ENCODE measurements around the gene MEOX1.
"Not testable (repeated sequence)": the region's sequence is repeated elsewhere in the genome, so short reads cannot be mapped to it uniquely, and the experiment has no call there.

Gene MEOX1

DNA sequence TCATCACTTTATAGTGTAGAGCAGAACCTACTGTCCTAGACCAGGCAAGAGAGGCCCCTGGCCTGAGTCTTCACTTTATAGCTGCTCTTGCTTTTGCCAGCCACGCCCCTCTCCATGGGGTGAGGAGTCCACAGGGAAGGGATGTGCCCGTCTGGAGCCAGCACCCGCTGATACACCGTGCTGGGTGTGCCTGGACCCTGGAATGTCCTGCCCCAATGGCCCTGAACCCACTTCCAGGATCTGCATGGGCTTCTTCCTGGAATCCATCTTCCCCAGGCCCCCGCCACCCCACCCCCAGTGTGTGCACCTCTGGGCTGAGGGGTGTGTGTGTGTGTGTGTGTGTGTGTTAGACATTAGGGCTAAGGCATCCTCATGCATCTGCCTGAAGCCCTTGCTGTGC is 44.9 kb downstream of the MEOX1 start:
- DNase-seq (ENCODE audit: low read depth) = no peak

DNA sequence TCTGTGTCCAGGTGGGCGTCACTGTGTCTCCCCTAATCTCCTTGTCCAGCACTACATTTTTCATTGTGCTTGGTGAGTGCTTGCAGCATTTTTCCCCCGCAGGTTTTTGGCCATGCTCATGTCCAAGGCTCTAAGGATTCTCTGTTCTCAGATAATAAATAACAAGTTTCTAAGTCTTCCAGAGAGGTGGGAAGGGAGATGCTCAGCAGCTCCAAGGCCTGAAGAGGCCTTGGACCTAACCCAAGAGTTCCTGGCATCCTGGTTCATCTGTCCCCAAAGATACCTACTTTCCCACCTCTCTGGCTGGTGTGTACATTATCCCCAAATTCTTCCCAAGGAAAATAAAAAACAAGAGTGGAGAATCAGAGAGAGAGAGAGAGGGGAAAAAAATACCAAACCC is 45.3 kb downstream of the MEOX1 start:
- no peak for DNase-seq (ENCODE audit: low read depth)

DNA sequence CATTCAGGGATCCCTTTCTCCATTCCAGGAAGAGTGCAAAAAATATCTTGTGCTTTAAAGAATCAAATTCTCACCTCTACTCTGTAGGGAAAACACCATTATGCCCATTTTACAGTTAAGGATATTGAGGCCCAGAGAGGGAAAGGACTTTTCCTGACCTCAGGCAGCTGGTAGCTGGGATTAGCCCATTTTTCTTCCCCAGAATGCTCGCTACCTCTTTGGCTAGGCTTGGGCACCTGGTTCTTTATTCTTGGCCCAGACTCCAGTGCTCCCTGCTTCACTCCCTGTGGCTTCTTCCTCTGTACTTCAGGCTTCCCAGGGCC is 45.7 kb downstream of the MEOX1 start:
- DNase-seq (ENCODE audit: low read depth) = no peak

DNA sequence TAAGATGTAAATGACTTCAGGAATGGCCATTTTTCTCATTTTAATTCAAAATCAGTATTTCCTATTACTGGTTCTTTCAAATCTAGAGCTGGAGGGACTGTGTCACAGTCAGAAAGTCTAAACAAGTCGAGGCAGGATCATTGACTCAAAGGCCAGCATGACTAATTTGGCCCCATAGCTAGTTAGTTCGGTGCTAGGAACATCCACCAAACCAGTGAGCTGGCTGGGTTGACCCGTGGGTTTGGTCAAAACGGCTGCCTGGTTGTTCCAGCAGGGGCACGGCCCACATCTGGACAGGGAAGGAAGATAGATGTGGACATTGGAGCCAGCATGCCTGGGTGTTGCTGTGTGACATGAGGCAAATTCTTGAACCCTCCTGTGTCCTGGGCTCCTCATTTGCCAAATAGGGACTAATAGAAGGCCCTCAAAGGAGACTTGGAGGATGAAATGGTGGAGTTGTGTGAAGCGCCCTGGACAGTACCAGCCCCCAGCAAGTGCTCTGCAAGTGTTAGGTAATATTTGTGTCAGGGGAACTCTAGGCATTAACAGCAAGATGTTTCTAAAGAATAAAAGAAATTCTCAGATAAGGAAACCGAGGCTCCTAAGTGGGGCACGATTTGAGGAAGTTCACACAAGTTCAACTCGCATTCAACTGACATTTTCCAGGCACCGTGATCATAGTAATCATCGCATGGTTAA is 46.2 kb downstream of the MEOX1 start:
- DNase-seq (ENCODE audit: low read depth) = no peak

DNA sequence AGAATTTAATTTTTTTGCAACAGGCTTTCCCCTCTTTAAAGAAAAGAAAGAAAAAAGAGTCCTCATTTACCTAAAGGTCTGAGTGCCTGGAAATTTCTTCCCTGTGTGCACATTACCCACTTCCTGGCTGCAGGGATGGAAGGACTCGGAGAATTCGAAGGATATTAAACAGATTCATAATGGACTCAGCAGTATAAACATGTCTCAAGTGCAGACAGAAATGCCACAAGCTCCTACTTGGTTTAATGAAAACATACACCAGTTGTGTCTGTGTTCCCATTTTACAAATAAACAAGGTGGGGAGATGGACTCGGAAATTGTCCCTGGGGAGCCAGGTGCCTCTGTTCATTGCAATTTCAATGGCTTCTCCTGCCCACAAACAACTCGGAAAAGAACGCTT is 47.2 kb downstream of the MEOX1 start:
- no peak for DNase-seq (ENCODE audit: low read depth)

DNA sequence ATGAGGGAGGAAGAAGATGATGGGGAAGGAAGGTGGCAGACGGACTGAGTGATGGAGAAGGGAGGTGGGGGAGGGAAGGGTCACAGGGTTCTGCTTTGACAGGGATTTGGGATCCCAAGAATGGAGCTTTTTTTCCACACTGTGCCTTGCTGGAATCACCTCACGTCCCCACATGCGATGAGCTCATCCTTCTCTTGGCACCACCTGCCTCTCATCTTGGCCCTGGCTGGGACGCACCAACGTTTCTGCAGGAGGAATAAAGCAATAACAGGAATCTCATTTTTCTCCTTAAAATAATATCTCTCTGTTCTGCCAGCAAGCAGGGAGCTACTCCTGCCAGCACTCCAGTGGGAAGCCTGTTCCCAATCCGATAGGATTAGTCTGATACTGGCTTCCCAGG is 47.8 kb downstream of the MEOX1 start:
- DNase-seq (ENCODE audit: low read depth) = no peak

DNA sequence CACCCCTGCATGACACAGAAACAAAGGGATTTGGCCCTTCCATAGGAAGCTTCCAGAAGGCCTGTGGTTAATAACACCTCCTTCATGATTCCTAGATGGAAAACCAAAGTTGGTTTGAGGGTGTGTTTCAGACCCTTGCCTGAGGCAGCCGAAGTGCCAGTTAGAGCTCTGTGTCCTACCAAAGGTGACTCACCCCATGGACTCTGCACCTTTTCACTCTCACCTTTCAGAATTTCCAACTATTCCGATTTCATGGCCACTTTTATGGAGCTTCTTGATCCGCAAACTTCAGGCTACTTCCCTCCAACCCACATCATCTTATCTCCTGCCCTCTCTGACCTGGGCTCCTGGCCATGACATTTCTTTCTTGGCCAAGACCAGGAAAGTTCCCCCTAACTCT is 49.2 kb downstream of the MEOX1 start:
- DNase-seq (ENCODE audit: low read depth) = no peak

DNA sequence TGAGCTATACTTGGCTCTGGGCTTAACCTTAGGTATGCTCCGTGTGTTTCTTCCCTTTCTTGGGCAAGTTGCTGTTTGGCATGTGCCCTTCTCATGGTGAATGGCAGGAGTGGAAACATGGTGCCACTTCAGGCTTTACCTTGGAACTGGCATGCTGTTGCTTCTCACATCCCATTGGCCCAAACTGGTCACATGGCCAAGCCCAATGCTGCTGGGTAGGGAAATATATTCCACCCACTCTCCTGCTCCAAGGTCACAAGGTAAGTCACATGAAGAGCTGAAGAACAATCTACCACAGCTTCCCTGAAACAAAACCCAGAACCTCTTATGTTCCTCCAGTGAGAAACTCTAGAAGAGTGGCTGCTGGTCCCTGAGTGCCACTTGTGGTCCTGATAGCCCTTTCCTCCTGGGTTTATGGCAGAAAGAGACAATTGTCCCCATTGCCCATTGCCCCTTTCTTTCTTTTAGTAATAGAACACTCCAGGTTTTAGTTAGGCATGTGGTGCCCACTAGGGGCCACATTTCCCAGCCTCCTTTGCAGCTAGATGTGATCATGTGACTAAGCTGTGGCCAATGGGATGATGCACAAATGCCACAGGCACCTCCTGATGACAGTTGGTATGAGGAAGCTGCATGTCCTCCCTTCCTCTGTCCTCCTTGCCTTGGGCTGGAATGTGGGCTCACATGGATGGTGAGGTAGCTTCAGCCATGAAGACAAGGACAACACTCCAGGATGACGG is 50.3 kb downstream of the MEOX1 start:
- no peak for DNase-seq (ENCODE audit: low read depth)

DNA sequence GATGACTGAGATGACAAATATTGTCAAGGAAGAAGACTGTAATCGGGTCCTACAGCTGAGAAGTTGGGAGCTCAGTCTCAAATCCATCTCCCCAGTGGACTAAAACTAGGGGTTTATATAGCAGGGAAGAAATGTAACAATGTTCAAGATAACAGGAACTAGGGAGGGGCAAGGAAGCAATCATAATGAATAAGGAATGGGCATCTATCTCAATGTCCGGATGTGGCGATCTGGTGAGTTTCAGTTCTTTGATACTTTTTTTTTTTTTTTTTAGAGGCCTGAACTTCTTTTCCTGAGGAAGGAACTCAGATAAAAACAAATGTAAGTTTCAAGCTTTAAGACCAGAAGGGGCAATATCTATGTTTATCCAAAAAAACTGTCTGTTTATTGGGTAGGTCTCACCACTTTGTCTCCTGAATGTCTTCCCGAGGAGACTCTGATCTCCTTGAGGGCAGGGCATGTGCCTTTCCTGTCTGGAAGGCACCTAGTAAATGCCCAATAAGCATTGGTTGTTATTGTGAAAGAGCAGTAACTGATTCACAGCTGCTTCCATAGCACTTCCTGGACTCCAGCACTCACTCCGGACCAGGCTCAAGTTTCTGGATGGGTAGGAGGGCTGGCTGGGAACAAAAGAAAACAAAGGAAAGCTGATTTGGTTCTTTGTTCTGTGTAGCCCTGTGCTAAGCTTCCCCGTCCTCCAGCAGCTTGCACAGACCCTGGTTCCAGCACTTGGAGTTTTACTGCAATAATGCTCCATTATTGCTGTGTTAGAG is 51.9 kb downstream of the MEOX1 start:
- no peak for DNase-seq (ENCODE audit: low read depth)

DNA sequence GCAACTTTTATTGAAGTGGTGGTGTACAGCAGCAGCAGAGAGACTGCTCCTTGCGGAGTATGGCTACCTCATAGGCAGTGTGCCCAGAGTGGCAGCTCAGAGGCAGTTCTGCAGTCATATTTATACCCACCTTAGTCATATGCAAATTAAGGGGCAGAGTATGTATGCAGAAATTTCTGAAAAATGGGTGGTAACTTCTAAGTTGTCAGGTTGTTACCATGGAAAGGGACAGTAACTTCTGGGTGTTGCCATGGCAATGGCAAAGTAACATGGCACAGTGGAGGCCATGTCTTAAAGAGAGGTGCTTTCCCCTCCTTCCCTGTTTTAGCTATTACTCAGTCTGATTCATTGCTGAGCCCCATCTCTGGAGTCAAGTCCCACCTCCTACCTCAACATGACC is 53.4 kb downstream of the MEOX1 start:
- DNase-seq (ENCODE audit: low read depth) = no peak

DNA sequence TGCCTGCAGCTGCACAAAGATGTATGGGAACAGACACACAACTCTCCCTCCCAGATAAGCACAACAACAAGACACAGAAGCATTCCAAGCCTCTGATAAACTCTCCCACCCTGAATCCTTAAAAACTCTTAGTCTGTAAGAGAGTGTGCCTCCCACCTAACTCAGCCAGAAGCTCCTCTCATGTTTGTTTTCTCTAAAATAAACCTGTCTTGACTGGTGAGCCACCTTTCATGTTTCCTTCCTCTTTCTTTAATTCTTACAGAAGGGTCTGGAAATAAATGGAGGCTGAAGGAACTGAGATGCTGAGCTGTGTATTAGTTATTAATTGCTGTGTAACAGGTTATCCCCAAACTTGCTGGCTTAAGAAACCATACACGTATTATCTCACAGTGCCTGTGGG is 57.2 kb downstream of the MEOX1 start:
- DNase-seq (ENCODE audit: low read depth) = no peak

DNA sequence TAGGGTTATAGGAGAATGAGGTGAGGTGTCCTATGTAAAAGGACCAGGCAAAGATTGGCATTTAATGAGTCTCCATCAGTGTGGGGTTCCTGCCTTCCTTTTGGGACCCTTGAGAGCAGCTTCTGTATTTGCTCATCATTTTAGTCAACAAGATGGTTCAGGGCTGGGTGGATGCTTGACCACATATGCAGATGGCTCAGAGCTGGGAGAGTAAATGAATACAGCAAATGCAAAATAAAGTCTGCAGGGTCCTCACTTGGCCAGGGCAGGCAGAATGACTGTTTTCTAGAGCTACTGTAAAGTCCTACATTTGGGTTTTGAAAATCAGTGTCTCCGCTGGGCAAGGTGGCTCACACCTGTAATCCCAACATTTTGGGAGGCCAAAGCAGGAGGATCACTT is 58.4 kb downstream of the MEOX1 start:
- no peak for DNase-seq (ENCODE audit: low read depth)

DNA sequence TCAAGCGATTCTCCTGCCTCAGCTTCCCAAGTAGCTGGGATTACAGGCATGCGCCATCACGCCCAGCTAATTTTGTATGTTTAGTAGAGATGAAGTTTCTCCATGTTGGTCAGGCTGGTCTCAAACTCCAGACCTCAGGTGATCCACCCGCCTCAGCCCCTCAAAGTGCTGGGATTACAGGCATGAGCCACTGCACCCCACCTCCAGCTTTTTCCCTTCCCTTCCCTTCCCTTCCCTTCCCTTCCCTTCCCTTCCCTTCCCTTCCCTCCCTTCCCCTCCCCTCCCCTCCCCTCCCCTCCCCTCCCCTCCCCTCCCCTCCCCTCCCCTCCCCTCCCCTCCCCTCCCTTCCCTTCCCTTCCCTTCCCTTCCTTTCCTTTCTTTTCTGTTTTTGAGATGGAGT is 59.2 kb downstream of the MEOX1 start:
- DNase-seq (ENCODE audit: low read depth) = not testable (repeated sequence)

DNA sequence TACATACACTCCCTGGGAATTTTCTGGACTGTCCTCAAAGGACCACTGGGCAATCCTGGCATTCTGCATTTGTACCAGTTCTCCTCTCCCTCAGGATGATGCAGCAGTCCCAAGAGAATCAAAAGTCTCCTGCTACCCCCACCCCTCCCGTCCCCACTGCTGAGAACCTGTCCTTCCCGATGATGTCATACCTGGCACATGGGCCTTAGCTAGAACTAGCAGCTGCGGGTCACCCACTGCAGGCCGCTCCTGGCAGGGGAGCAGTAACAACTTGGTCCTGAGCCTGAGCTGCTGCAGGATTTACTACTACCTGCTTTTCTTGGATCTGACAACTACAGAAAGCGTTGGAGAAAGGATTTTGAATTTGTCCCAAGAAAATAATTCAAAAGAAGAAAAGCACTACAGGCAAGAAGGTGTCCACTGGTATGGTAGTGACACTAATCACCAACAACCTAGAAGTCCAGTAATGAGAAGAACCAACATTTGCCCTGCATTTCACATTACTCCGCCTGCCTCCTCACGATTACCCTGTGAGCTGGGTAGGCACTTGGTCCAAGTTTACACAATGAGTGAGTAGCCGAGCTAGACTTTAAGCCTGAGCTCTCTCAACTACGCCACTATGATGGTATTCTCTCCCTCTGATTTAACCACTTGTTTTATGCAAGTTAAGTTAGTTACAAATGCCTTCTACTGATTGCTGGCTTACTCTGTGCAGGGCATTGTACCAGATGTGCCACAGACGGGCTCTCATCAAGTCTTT is 60.3 kb downstream of the MEOX1 start:
- no peak for DNase-seq (ENCODE audit: low read depth)

DNA sequence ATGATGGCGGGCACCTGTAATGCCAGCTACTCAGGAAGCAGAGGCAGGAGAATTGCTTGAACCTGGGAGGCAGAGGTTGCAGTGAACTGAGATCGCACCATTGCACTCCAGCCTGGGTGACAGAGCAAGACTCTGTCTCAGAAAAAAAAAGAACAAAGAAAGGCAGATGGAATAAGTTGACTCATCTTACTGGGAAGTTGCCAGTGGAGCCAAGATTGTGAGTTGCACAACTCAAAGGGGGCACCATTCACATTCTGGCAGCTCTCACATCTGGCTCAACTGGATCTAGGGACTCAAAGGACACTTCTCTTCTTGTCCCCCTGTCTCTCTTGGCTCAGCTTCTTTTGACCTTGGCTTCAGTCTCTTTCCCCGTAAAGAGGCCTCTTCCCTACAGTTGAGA is 61.9 kb downstream of the MEOX1 start:
- no peak for DNase-seq (ENCODE audit: low read depth)

DNA sequence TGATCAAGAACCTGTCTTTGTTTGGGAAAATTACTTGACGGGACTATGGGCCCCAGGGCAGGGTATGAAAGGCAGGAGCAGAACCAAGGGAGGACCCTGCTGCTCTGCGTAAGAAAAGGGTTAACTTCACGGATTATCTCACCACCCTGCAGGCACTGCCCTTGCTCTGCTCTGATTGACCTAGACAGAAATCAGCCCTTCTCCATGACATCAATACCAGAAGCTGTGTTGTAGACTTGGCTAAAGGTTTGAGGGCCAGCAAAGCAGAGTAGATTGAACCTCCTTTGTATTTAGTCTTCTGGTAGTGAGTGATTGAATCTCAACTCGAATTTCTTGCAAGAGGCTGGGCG is 62.7 kb downstream of the MEOX1 start:
- DNase-seq (ENCODE audit: low read depth) = no peak

DNA sequence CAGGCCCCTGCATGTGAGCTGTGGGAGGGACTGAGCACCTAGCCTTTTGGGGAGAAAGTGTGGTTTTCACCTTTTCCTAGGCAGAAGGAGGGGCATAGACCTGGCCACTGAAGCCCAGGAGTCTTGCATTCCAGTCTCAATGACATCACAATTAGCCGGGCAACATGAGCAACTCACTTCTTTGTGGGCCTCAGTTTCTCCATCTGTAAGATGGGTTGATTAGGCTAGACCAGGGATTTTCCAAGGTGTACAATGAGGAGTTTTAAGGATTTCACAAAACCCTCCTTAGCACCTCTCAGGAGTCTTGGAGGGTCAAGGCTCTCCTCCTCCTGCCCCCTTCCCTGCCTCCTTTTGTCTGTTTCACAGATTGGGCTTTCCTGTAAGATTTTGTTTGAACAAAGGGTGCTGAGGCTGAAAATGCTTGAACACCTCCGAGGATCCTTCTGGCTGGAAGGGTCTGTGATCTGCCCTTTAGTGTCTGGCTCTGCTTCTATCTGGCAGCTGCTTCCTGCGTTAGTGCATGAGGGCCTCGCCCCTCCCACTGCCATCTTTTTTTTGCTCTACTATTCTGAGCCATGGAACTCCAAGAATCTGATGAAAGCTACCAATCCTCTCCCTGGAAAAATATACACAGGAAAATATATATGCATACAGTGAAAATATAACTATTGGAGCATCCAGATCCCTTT is 63.2 kb downstream of the MEOX1 start:
- no peak for DNase-seq (ENCODE audit: low read depth)

DNA sequence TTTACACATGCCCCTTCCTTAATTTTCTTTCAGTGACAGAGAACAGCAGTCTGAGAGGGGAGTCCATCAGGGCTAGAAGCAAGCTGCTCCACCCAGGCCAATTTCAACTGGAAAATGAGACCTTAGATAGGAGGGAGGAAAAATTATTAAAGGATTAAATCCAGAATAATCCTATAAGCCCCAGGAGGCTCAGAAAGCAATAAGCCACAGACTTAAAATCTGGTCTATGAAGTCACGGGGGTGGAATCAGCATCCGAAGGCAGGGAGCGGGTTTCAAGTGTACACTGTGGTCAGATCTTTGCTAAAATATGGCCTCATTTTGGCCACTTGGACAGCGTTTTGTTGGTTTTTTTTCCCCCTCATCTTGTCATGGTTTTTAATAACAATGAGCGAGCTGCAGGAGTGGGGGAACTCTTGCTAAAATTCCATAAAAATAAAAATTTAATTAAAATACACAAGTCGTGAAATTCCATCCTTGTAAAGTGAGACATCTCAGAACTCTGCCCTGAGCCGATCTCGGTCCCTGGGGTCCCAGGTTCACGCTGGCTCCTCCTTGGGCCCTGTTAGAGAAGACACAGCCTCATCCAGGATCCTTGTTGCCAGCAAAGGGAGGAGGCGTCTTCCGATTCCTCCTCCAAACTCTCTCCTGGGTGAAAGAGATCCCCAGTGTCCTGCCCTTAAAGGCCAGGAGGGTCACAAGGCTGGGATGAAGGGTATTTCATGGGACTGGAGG is 63.9 kb downstream of the MEOX1 start:
- no peak for DNase-seq (ENCODE audit: low read depth)

DNA sequence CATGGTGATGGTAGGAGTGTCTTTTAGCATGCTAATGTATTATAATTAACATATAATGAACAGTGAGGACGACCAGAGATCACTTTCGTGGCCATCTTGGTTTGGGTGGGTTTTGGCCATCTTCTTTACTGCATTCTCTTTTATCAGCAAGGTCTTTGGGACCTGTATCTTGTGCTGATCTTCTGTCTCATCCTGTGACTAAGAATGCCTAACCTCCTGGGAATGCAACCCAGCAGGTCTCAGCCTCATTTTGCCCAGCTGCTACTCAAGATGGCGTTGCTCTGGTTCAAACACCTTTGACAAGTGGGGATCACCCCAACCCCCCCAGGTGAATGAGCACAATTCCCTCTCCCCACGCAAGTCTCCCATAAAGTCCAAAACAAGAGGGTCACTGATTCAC is 66.3 kb downstream of the MEOX1 start:
- no peak for DNase-seq (ENCODE audit: low read depth)

DNA sequence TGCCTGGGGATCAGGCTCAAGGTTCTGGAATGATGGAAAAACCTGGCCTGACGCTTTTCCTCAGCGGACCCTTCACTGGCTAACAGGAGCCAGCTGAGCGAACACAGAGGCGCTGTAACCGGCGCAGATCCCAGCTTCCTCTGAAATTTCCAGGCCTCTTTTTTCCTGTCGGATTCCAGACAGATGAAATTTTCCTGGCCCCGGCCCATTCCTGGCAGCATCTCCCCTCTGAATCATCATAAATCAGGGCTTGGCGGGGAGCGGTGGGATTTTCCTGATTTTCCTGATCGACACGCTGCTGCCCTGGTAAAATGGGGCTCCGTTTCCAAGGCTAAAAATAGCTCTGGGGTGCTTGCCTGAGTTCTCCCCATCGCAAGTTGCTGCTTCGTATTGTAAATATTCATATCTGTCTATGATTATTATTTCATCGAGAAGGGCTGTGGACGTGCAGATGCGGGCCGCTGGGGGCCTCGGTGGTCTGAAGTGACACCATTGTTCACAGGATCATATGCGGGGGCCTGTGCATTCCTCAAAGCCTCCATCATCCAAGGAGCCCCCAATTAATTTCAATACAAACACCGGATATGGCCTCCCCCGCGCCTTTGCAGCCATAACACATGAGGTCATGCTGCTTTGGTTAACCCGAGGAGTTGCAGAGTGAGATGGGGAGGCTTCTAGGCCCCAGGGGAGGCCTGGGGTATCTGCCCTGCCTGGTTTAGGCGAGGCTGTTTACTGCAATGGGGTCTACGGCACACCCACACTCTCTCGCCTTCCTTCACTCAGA is 69.8 kb downstream of the MEOX1 start:
- no peak for DNase-seq (ENCODE audit: low read depth)

DNA sequence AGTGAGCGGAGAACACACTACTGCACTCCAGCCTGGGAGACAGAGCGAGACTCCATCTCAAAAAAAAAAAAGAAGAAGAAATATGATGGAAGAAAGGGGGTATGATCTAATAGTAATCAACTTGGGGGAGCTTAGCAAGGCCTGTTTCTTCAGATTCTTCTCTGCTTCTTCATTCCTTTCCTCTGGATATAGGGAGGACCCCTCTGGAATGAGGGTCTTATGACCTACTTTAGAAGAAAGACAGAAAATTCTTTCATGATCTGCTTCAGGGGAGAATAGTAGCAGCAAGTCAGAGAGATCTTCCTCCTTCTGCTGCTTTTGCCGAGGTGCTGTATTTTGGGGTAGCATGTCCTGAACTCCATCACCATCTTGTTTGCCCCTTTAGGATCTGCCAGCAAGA is 70.7 kb downstream of the MEOX1 start:
- no peak for DNase-seq (ENCODE audit: low read depth)

Measured in T-helper 22 cell (primary cell).